ENCODE measurements around the gene PIGU. TPM values are rescaled to one million over a fixed set of nuclear protein-coding genes. Genes with fewer than 3 reads are reported as not detected.

Gene PIGU
- total RNA-seq, 4 donors from 2014 or later: 12.8 to 14.1 (median 13.7) TPM

DNA sequence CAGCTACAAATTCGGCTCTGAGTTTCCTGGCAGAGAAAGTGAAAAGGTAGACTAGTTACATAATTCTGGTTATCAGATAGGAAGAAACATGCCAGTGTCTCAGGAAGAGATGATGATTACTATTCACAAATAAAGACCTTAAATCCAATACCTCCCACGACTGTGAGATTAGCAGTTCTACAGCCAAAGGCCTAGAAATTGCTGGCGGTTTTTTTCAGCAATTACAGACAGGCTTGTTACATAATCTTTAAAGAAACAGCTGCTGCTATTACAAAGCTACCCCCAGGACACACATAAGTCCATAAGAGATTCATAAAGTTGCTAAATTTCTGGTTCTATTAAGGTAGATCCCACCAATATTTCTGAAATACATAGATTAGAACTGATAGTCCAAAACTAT lies 40.2 kb downstream of the PIGU start:
- Histone ChIP-seq H3K27me3 (no peaks in the 10 kb centered on the region), H3K9me3 (no peaks in the 10 kb centered on the region), H3K4me1 (peaks cover 14 to 19% of the 10 kb centered on the region in 2 donors), H3K4me3 (no peak overlapping the region), H3K36me3 (peaks cover 0 to 18% of the 10 kb centered on the region in 2 donors), H3K27ac (peak overlapping the region; percentile 29 to 68 (median 42))
- in situ Hi-C loops (cut with MboI; ENCODE audit: low sequenced_read_pairs in 4 of 4): no loop called here
- DNase-seq (no peak), ATAC-seq (peak in 1 of 2 donors; percentile 25)
- intact Hi-C loops (cut with DNase I; ENCODE audit: low total_unique reads): no loop called here
- no peak for TF ChIP-seq POLR2A (IDR thresholded peaks at IDR 0.05)

DNA sequence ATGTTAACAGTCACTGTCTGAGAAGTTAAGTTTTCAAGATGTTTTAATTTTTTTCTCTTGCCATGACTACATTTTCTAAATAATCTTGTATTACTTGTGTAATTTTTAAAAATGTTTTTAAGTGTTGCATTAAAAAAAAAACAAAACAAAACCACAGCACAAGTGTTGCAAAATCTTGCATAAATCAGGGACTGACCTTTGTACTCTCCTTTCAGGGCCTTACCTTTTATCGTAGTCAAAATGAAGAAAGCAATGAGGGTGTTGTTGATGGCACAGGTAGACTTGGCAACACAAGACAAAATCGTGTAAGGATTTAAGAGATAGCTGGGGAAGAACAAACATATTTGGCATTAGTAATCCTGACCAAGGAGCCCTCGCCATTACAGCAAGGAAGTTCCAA lies 42.5 kb downstream of the PIGU start:
- ATAC-seq: no peak
- intact Hi-C loops (cut with DNase I; ENCODE audit: low total_unique reads): no loop called here
- H3K9me3 ChIP-seq: no peaks in the 10 kb centered on the region
- DNase-seq: no peak
- in situ Hi-C loops (cut with MboI; ENCODE audit: low sequenced_read_pairs in 4 of 4): no loop called here
- peaks cover 18 to 20% of the 10 kb centered on the region in 2 donors for H3K4me1 ChIP-seq
- no peaks in the 10 kb centered on the region for H3K27me3 ChIP-seq
- H3K36me3 ChIP-seq: peaks cover 0 to 18% of the 10 kb centered on the region in 2 donors
- H3K27ac ChIP-seq: no peak overlapping the region
- TF ChIP-seq, protein P1, sequence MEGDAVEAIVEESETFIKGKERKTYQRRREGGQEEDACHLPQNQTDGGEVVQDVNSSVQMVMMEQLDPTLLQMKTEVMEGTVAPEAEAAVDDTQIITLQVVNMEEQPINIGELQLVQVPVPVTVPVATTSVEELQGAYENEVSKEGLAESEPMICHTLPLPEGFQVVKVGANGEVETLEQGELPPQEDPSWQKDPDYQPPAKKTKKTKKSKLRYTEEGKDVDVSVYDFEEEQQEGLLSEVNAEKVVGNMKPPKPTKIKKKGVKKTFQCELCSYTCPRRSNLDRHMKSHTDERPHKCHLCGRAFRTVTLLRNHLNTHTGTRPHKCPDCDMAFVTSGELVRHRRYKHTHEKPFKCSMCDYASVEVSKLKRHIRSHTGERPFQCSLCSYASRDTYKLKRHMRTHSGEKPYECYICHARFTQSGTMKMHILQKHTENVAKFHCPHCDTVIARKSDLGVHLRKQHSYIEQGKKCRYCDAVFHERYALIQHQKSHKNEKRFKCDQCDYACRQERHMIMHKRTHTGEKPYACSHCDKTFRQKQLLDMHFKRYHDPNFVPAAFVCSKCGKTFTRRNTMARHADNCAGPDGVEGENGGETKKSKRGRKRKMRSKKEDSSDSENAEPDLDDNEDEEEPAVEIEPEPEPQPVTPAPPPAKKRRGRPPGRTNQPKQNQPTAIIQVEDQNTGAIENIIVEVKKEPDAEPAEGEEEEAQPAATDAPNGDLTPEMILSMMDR (IDR thresholded peaks at IDR 0.05 in 4 of 5, conservative IDR thresholded peaks at IDR 0.05 in 1 of 5): no peak
- no peak for TF ChIP-seq POLR2A (IDR thresholded peaks at IDR 0.05)
- no peak overlapping the region for H3K4me3 ChIP-seq

- H3K36me3 ChIP-seq: peaks cover 0 to 18% of the 10 kb centered on the region in 2 donors
- intact Hi-C loops (cut with DNase I; ENCODE audit: low total_unique reads) (no loop called here), in situ Hi-C loops (cut with MboI; ENCODE audit: low sequenced_read_pairs in 4 of 4) (no loop called here)
- peaks cover 22 to 29% of the 10 kb centered on the region in 2 donors for H3K4me1 ChIP-seq
- no peak overlapping the region for H3K4me3 ChIP-seq
- ATAC-seq (no peak), DNase-seq (no peak)
- no peaks in the 10 kb centered on the region for H3K9me3 ChIP-seq
- TF ChIP-seq POLR2A (IDR thresholded peaks at IDR 0.05): no peak
- TF ChIP-seq, protein P1 (IDR thresholded peaks at IDR 0.05 in 4 of 5, conservative IDR thresholded peaks at IDR 0.05 in 1 of 5): no peak
- H3K27me3 ChIP-seq: no peaks in the 10 kb centered on the region
- no peak overlapping the region for H3K27ac ChIP-seq
Observed at GRCh38 chr20:34632870-34633452, 43.9 kb downstream of the PIGU start.

DNA sequence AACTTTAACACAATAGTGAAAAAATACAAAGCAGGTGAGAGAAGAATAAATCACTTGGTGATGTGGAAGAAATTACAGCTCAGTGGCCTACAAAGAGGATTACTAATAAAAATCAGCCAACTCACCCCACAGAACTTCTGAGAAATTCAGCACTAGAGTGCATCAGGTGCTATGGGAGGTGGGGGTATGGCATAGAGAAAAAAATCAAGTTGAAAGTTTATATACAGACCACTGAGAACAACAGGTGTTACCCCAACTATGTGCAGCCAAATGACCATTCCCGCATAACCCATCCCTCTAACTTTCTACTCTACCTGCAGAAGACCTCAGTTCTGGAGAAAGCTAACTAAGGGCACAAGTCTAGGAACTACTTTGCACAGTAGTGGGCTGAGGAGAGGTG lies 47.0 kb downstream of the PIGU start:
- DNase-seq: no peak

GRCh38 chr20:34629342-34629741 lies 47.5 kb downstream of the PIGU start:
- intact Hi-C loops (cut with DNase I; ENCODE audit: low total_unique reads) (loop anchor here (2.0 kb wide), 1 partner anchor 75 kb away; the partner anchor contains the start of gene TP53INP2), in situ Hi-C loops (cut with MboI; ENCODE audit: low sequenced_read_pairs in 4 of 4) (no loop called here)
- ATAC-seq (peak; percentile 72 to 73), DNase-seq (peak; percentile 34 to 63)
- peaks cover 0 to 17% of the 10 kb centered on the region in 2 donors for H3K36me3 ChIP-seq
- H3K27me3 ChIP-seq: no peaks in the 10 kb centered on the region
- peak overlapping the region; percentile 75 to 84 (median 78) for H3K27ac ChIP-seq
- no peak overlapping the region for H3K4me3 ChIP-seq
- no peaks in the 10 kb centered on the region for H3K9me3 ChIP-seq
- no peak for TF ChIP-seq POLR2A (IDR thresholded peaks at IDR 0.05)
- TF ChIP-seq, protein P1 (IDR thresholded peaks at IDR 0.05 in 4 of 5, conservative IDR thresholded peaks at IDR 0.05 in 1 of 5): no peak
- peaks cover 29 to 35% of the 10 kb centered on the region in 2 donors for H3K4me1 ChIP-seq

More for the DNA sequence above, 47.0 kb downstream of the PIGU start:
- intact Hi-C loops (cut with DNase I; ENCODE audit: low total_unique reads): loop anchor here (2.0 kb wide), 1 partner anchor 75 kb away; the partner anchor contains the start of gene TP53INP2
- no peak overlapping the region for H3K4me3 ChIP-seq
- TF ChIP-seq, protein P1 (IDR thresholded peaks at IDR 0.05 in 4 of 5, conservative IDR thresholded peaks at IDR 0.05 in 1 of 5): no peak
- TF ChIP-seq POLR2A (IDR thresholded peaks at IDR 0.05): no peak
- ATAC-seq: no peak
- in situ Hi-C loops (cut with MboI; ENCODE audit: low sequenced_read_pairs in 4 of 4): no loop called here
- H3K27me3 ChIP-seq: no peaks in the 10 kb centered on the region
- no peaks in the 10 kb centered on the region for H3K9me3 ChIP-seq
- H3K27ac ChIP-seq: peak overlapping the region; percentile 75 to 84 (median 78)
- H3K4me1 ChIP-seq: peaks cover 24 to 31% of the 10 kb centered on the region in 2 donors
- peaks cover 0 to 18% of the 10 kb centered on the region in 2 donors for H3K36me3 ChIP-seq

Data from gastrocnemius medialis (tissue), 4 donors.